Esophagus squamous epithelium (tissue), 4 donors: ENCODE measurements around the gene RAPGEFL1.

Experiments
- POLR2A ChIP-seq, 4 donors: fragments of 450-650 bp; IDR thresholded peaks; one replicate each; pipeline ENCODE4 v1.6.1; 2017; ENCODE audit warnings: antibody characterized with exemption in 4 of 4, mild to moderate bottlenecking in 4 of 4, moderate library complexity in 3 of 4
- TF ChIP-seq, protein P1 (sequence below), 6 experiments: fragments of 450-650 bp in 4 of 6; fragments of 200-600 bp in 2 of 6; sonication (generic) in 2 of 6; IDR thresholded peaks; one replicate each; pipeline ENCODE4 v1.5.1; 2016 to 2019; ENCODE audit warnings: antibody characterized with exemption in 6 of 6, mild to moderate bottlenecking in 4 of 6, moderate library complexity in 4 of 6

DNA sequence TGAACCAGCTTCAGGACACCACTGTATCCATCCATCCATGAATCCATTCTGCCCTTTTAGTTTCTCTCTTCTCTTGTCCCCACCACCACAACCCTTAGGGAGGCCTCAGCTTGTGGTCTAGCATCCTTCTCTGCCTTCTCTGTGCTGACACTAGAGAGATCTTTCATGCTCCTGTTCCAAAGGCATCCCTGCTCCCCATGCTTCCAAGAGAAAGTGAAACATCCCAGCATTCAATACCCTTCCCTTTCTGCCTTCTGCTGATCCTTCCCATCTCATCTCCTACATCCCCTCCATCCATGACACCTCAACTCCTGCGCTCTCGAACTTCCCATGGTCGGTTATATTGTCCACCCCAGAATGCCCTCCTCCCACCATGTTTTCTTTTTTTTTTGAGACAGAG lies 10.0 kb downstream of the RAPGEFL1 start:
- TF ChIP-seq, protein P1, sequence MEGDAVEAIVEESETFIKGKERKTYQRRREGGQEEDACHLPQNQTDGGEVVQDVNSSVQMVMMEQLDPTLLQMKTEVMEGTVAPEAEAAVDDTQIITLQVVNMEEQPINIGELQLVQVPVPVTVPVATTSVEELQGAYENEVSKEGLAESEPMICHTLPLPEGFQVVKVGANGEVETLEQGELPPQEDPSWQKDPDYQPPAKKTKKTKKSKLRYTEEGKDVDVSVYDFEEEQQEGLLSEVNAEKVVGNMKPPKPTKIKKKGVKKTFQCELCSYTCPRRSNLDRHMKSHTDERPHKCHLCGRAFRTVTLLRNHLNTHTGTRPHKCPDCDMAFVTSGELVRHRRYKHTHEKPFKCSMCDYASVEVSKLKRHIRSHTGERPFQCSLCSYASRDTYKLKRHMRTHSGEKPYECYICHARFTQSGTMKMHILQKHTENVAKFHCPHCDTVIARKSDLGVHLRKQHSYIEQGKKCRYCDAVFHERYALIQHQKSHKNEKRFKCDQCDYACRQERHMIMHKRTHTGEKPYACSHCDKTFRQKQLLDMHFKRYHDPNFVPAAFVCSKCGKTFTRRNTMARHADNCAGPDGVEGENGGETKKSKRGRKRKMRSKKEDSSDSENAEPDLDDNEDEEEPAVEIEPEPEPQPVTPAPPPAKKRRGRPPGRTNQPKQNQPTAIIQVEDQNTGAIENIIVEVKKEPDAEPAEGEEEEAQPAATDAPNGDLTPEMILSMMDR (IDR thresholded peaks at IDR 0.05) = no peak
- no peak for TF ChIP-seq POLR2A (IDR thresholded peaks at IDR 0.05)
